ENCODE measurements around the gene ACTG1. TPM values are rescaled to one million over a fixed set of nuclear protein-coding genes. Genes with fewer than 3 reads are reported as not detected.

ACTG1 gene
- polyA plus RNA-seq, 3 donors: 2,933 to 3,390 (median 3,165) TPM

GRCh38 chr17:81492202-81492601, 20.4 kb downstream of the ACTG1 start:
- no peak for DNase-seq (ENCODE audit: extremely low read depth in 1 of 11, low read depth in 9 of 11, low spot score in 4 of 11)

DNA sequence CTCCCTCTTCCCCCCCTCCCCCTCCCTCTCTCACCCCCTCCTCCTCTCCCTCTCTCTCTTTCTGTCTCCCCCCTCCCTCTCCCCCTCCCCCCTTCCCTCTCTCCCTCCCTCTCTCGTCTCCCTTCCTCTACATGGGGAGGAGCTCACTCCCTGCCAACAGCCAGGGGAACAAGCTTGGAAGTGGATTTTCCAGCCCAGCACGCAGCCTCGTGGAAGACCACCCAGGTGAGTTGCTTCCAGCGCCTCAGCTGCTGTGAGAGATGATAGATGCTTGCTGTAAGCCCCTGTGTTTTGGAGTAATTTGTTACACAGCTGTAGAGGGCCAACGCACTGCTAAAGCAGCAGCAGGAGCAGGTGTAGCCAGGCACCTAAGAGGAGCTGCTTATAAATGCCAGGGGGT, 20.8 kb downstream of the ACTG1 start:
- DNase-seq (ENCODE audit: extremely low read depth in 1 of 11, low read depth in 9 of 11, low spot score in 4 of 11): no peak

DNA sequence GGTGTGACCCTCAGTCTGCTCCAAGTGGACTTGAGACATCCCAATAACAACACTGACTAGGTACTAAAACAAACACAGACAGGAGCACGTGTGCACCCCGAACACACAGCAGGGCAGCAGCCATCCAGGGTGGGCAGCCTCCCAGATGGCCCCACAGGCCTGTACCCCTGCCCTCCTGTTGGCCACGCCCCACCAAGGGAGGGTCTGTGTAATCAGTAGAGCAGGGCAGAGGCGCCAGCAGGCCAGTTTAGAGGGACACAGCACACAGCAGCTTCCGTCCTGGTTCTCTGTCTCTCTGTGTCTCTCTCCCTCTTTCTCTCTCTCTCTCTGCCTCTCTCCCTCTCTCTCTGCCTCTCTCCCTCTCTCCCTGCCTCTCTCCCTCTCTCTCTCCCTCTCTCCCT, 21.4 kb downstream of the ACTG1 start:
- DNase-seq (ENCODE audit: extremely low read depth in 1 of 11, low read depth in 9 of 11, low spot score in 4 of 11): no peak

GRCh38 chr17:81489998-81490992, 22.3 kb downstream of the ACTG1 start:
- no peak for DNase-seq (ENCODE audit: extremely low read depth in 1 of 11, low read depth in 9 of 11, low spot score in 4 of 11)

DNA sequence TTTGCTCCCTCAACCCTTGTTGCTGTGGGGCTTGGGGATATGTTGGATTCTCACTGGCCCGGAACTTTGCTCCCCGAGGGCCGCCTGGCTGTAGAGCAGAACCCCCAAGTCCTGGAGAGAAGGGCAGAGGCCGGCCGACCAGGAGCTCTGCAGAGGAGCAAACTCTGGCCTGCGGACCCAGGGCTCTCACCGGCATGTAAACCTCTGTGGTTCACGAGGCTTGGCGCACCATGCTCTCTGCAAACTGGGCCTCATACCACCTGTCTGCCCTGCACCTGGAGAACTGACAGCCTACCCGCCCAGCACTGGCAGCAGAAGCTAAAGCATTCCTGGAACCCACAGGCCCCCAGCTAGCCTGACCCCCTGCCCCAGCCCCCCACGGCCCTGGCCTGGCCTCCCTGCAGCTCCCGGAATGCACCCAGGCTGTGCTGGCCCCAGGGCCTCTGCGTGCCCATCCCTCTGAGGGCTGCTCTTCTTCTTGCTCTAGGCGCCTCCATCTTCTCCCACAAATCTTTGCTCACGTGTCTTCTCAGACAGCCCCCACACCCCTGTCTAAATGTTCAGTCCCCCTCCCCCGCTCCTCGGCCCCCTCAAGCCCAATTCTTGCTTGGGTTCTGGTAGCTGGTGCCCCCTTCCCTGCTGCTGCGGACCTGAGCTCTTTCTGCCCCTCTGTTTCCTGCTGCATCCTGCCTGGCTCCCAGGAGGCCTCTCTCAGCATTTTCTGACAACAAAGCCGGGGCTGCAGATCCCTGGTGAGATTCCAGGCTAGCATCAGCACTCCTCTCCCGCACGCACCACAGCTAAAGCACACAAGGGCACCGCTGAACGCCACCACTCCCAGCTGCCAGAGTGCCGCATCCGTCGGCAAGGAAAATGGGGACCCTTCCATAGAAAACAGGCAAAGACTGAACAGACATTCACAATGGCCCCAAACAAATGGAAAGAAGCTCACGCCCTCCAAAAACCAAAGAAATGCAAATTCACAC, 23.3 kb downstream of the ACTG1 start:
- DNase-seq (ENCODE audit: extremely low read depth in 1 of 11, low read depth in 9 of 11, low spot score in 4 of 11): no peak

GRCh38 chr17:81488276-81488860, 24.2 kb downstream of the ACTG1 start:
- DNase-seq (ENCODE audit: extremely low read depth in 1 of 11, low read depth in 9 of 11, low spot score in 4 of 11): no peak

GRCh38 chr17:81487487-81488275, 24.9 kb downstream of the ACTG1 start:
- DNase-seq (ENCODE audit: extremely low read depth in 1 of 11, low read depth in 9 of 11, low spot score in 4 of 11): peak in 6 of 11 donors; percentile 68 to 80 (median 73)

DNA sequence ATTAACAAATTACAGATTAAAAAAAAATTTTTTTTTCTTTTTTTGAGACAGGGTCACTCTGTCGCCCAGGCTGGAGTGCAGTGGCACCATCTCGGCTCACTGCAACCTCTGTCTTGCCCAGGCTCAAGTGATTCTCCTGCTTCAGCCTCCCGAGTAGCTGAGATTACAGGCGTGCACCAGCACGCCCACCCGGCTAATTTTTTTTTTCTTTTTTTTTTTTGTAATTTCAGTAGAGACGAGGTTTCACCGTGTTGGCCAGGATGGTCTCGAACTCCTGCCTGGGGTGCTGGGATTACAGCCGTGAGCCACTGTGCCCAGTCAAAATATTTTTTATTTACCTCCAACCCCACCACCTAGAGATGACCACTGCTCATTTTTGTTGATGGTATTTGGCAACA, 25.5 kb downstream of the ACTG1 start:
- no peak for DNase-seq (ENCODE audit: extremely low read depth in 1 of 11, low read depth in 9 of 11, low spot score in 4 of 11)

DNA sequence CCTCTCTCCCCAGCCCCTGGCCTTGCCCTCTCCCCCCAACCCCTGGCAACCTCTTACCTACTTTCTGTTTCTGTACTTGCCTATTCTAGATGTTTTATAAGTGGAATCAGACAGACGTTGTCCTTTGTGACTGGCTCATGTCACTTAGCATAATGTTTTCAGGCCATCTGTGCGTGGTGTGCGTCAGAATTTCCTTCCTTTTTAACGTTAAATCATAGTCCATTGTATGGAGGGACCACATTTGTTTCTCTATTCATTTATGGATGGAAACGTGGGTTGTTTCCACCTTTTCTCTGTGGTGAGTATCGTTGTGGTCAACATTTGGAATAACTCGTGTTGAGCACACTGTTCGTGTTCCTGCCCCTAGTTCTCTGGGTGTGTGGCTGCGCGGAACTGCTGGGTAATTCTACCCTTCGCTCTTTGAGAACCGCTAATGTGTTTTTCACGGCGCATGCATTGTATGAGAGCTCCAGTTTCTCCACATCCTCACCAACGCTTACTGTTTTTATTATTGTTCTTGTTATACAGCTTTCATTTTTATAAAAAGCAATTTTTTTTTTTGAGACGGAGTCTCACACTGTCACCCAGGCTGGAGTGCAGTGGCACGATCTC, 26.3 kb downstream of the ACTG1 start:
- DNase-seq (ENCODE audit: extremely low read depth in 1 of 11, low read depth in 9 of 11, low spot score in 4 of 11): no peak

- DNase-seq (ENCODE audit: extremely low read depth in 1 of 11, low read depth in 9 of 11, low spot score in 4 of 11): peak in 8 of 11 donors; percentile 64 to 82 (median 79)
These were observed 28.2 kb downstream of the ACTG1 start for GRCh38 chr17:81484195-81484979.

GRCh38 chr17:81483862-81484194, 28.8 kb downstream of the ACTG1 start:
- DNase-seq (ENCODE audit: extremely low read depth in 1 of 11, low read depth in 9 of 11, low spot score in 4 of 11): no peak

- DNase-seq (ENCODE audit: extremely low read depth in 1 of 11, low read depth in 9 of 11, low spot score in 4 of 11): peak in 1 of 11 donors; percentile 51
These were observed 29.3 kb downstream of the ACTG1 start for GRCh38 chr17:81483085-81483861.

DNA sequence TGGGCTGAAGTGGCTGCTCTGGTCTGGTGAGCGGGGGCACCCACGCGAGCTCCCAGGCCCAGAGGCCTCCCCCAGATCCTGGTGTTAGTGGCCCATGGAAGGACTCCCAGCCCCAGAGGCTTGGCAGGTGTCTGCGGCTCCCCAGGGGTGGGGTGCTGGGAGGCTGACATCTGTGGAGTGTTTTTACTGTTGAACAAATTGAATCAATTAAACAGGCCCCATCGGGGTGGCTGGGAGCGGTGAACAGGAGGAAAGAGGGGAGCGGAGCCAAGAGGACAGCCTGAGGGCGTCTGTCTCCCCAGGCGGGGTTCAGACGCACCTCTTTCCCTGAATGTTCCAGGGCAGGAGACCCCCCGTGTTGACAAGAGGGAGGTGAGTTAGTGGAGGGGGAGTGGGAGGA, 29.9 kb downstream of the ACTG1 start:
- DNase-seq (ENCODE audit: extremely low read depth in 1 of 11, low read depth in 9 of 11, low spot score in 4 of 11): no peak

DNA sequence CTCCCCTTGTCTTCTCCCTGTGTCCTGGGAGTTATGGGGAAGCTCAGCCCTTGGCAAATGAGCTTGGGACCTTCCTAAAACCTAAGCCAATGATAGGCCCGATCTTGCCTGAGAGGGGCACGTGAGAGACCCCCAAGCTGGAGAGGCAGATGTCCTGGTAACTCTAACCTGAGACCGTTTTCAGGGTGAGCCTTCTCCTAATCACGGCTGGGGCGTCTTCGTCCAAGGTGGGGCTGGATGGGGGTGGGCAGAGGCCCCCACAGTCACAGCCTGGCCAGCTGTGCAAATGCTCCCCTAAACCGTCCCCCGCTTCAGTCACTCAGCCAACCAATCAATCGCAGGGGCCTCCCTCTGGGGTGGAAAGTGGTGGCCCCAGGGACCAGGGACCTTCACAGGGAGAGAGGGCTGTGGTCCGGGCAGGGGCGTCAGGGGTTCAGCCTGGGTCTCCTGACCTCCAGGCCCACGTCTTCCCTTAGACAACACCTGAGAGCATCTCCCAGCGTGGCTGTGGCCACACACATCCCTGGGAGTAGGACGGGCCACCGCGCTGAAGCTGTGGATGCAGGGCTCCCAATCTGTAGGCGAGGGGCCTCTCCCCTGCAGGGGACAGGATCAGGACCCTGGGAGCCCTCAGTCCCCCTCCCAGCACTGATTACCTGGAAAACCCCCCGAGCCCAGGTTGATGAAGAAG, 30.6 kb downstream of the ACTG1 start:
- DNase-seq (ENCODE audit: extremely low read depth in 1 of 11, low read depth in 9 of 11, low spot score in 4 of 11): no peak

- peak in 9 of 11 donors; percentile 63 to 83 (median 79) for DNase-seq (ENCODE audit: extremely low read depth in 1 of 11, low read depth in 9 of 11, low spot score in 4 of 11)
These were observed 31.4 kb downstream of the ACTG1 start for GRCh38 chr17:81481073-81481799.

Measured in renal cortex interstitium (tissue), 11 donors.